HEK293 (cell line): Measurements from ENCODE around the gene TOMM40L.

Experiments
- CTCF ChIA-PET: fragments of 350-600 bp; formaldehyde crosslinking; extraction: SDS; loops from one replicate; lab custom pipeline; 2021; ENCODE audit warnings: antibody characterized with exemption; lab: Yijun Ruan, JAX
- POLR2A ChIA-PET: fragments of 300-600 bp; formaldehyde crosslinking; extraction: SDS; loops from one replicate; lab custom pipeline; 2020; ENCODE audit warnings: antibody characterized with exemption, inconsistent platforms; lab: Yijun Ruan, JAX
- H3K27ac ChIP-seq: fragments of 200-500 bp; sonication (Bioruptor generic); 2 replicates; pipeline ENCODE4 v1.5.1; 2014; ENCODE audit warnings: low read depth, low read length, control low read depth, inconsistent platforms; ENCODE audit errors: extremely low read depth
- H3K36me3 ChIP-seq, 2 experiments: fragments of 200-500 bp in 1 of 2; sonication (Bioruptor generic) in 1 of 2; 1 replicate in 1 of 2; 2 replicates in 1 of 2; pipeline ENCODE4 v1.5.1; 2014 to 2017; ENCODE audit warnings: inconsistent platforms in 2 of 2, low read length in 2 of 2; ENCODE audit not compliant: control insufficient read depth in 2 of 2, insufficient read depth in 1 of 2
- H3K4me1 ChIP-seq: fragments of 200-500 bp; sonication (Bioruptor generic); 2 replicates; pipeline ENCODE4 v1.5.1; 2014; ENCODE audit warnings: mild to moderate bottlenecking, low read length, inconsistent platforms; ENCODE audit not compliant: control insufficient read depth, insufficient read depth
- H3K4me3 ChIP-seq: 2 replicates; pipeline ENCODE4 v1.5.1; 2011; ENCODE audit warnings: low read depth, mild to moderate bottlenecking, control low read depth, low read length, moderate library complexity
- H3K9me3 ChIP-seq: fragments of 200-500 bp; sonication (Bioruptor generic); 2 replicates; pipeline ENCODE4 v1.5.1; 2014; ENCODE audit warnings: low read depth, low read length, inconsistent platforms; ENCODE audit not compliant: control insufficient read depth, insufficient read depth
- GLIS2 ChIP-seq: fragments of 450-650 bp; formaldehyde crosslinking; IDR thresholded peaks from 2 replicates; pipeline ENCODE4 v1.5.1; 2016; ENCODE audit warnings: missing biosample characterization, missing genetic modification characterization
- IKZF3 ChIP-seq: fragments of 450-650 bp; IDR thresholded peaks from 2 replicates; pipeline ENCODE4 v1.5.0; 2018; ENCODE audit warnings: missing biosample characterization, mild to moderate bottlenecking, missing genetic modification characterization, moderate library complexity
- OVOL3 ChIP-seq: fragments of 450-650 bp; formaldehyde crosslinking; IDR thresholded peaks from 2 replicates; pipeline ENCODE4 v1.5.1; 2016; ENCODE audit warnings: missing biosample characterization, missing genetic modification characterization
- SCRT2 ChIP-seq: fragments of 450-650 bp; formaldehyde crosslinking; IDR thresholded peaks from 2 replicates; pipeline ENCODE4 v1.5.1; 2016; ENCODE audit warnings: missing biosample characterization, missing genetic modification characterization
- SETDB1 ChIP-seq: IDR thresholded peaks from one replicate; pipeline ENCODE4 v1.6.1; 2017; ENCODE audit warnings: mild to moderate bottlenecking, low read length, moderate library complexity, mixed read lengths; ENCODE audit not compliant: insufficient read length
- ZBTB17 ChIP-seq: fragments of 450-650 bp; formaldehyde crosslinking; IDR thresholded peaks from 2 replicates; pipeline ENCODE4 v1.5.1; 2016; ENCODE audit warnings: missing biosample characterization, missing genetic modification characterization
- ZBTB20 ChIP-seq: fragments of 450-650 bp; formaldehyde crosslinking; IDR thresholded peaks from 2 replicates; pipeline ENCODE4 v1.5.1; 2016; ENCODE audit warnings: missing biosample characterization, missing genetic modification characterization
- ZBTB44 ChIP-seq: fragments of 450-650 bp; IDR thresholded peaks from 2 replicates; pipeline ENCODE4 v1.5.1; 2018; ENCODE audit warnings: missing biosample characterization, mild to moderate bottlenecking, missing genetic modification characterization
- ZFP69B ChIP-seq: fragments of 450-650 bp; formaldehyde crosslinking; IDR thresholded peaks from 2 replicates; pipeline ENCODE4 v1.5.1; 2016; ENCODE audit warnings: missing biosample characterization, missing genetic modification characterization
- ZNF132 ChIP-seq: fragments of 450-650 bp; formaldehyde crosslinking; IDR thresholded peaks from 2 replicates; pipeline ENCODE4 v1.5.1; 2017; ENCODE audit warnings: missing biosample characterization, missing genetic modification characterization, borderline replicate concordance
- ZNF19 ChIP-seq: fragments of 450-650 bp; formaldehyde crosslinking; IDR thresholded peaks from 2 replicates; pipeline ENCODE4; 2016; ENCODE audit warnings: missing biosample characterization, missing genetic modification characterization, low read depth
- ZNF221 ChIP-seq: fragments of 450-650 bp; formaldehyde crosslinking; IDR thresholded peaks from 2 replicates; pipeline ENCODE4 v1.5.1; 2017; ENCODE audit warnings: missing biosample characterization, missing genetic modification characterization, borderline replicate concordance
- ZNF23 ChIP-seq: fragments of 450-650 bp; formaldehyde crosslinking; IDR thresholded peaks from 2 replicates; pipeline ENCODE4 v1.5.1; 2016; ENCODE audit warnings: missing biosample characterization, missing genetic modification characterization, borderline replicate concordance
- ZNF239 ChIP-seq: fragments of 450-650 bp; formaldehyde crosslinking; IDR thresholded peaks from 2 replicates; pipeline ENCODE4 v1.5.1; 2016; ENCODE audit warnings: missing biosample characterization, missing genetic modification characterization
- ZNF341 ChIP-seq: fragments of 450-650 bp; formaldehyde crosslinking; IDR thresholded peaks from 2 replicates; pipeline ENCODE4; 2016; ENCODE audit warnings: low read depth, missing biosample characterization, missing genetic modification characterization
- ZNF366 ChIP-seq: fragments of 450-650 bp; formaldehyde crosslinking; conservative IDR thresholded peaks from 2 replicates; pipeline ENCODE4 v1.5.1; 2016; ENCODE audit warnings: missing biosample characterization, missing genetic modification characterization
- ZNF514 ChIP-seq: fragments of 450-650 bp; formaldehyde crosslinking; IDR thresholded peaks from 2 replicates; pipeline ENCODE4 v1.5.1; 2016; ENCODE audit warnings: missing biosample characterization, missing genetic modification characterization
- ZNF548 ChIP-seq: fragments of 450-650 bp; formaldehyde crosslinking; IDR thresholded peaks from 2 replicates; pipeline ENCODE4 v1.5.1; 2016; ENCODE audit warnings: missing biosample characterization, missing genetic modification characterization
- ZNF660 ChIP-seq: fragments of 450-650 bp; IDR thresholded peaks from 2 replicates; pipeline ENCODE4 v1.5.1; 2018; ENCODE audit warnings: missing biosample characterization, mild to moderate bottlenecking, missing genetic modification characterization
- ZNF76 ChIP-seq: fragments of 450-650 bp; formaldehyde crosslinking; IDR thresholded peaks from 2 replicates; pipeline ENCODE4; 2016; ENCODE audit warnings: low read depth, missing biosample characterization, missing genetic modification characterization, borderline replicate concordance
- TF ChIP-seq, protein P1 (sequence below): fragments of 450-650 bp; formaldehyde crosslinking; IDR thresholded peaks from 2 replicates; pipeline ENCODE4 v1.5.1; 2017; ENCODE audit warnings: missing biosample characterization, missing genetic modification characterization
- TF ChIP-seq, protein P2 (sequence below): fragments of 450-650 bp; formaldehyde crosslinking; IDR thresholded peaks from 2 replicates; pipeline ENCODE4; 2016; ENCODE audit warnings: missing biosample characterization, missing genetic modification characterization
- TF ChIP-seq, protein P3 (sequence below): fragments of 450-650 bp; formaldehyde crosslinking; IDR thresholded peaks from 2 replicates; pipeline ENCODE4 v1.5.1; 2016; ENCODE audit warnings: missing biosample characterization, missing genetic modification characterization
- TF ChIP-seq, protein P4 (sequence below): fragments of 450-650 bp; formaldehyde crosslinking; IDR thresholded peaks from 2 replicates; pipeline ENCODE4 v1.5.1; 2017; ENCODE audit warnings: missing biosample characterization, missing genetic modification characterization
- TF ChIP-seq, protein P5 (sequence below): fragments of 450-650 bp; formaldehyde crosslinking; IDR thresholded peaks from 2 replicates; pipeline ENCODE4 v1.5.1; 2016; ENCODE audit warnings: missing biosample characterization, missing genetic modification characterization

The TOMM40L gene

DNA sequence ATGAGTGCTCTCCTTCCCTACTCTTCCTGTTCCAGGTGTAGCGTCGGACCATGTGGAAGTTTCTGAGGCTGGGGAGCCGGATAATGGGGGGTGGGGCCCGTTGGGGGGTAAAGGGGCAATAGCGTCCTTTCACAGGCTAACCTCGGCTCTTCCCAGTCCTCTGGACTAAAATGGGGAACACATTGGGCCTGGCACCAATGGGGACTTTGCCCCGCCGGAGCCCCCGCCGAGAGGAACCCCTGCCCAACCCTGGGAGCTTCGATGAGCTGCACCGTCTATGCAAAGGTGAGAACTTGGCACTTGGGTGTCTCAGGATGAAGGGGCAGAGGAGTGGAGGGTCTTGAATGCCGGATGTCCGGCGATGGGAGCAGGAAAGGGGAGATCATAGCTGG, 456 bp downstream of the TOMM40L start (continued):
- TF ChIP-seq ZNF76 (peak; percentile 16; the same call in 1 of the 2 replicates), ZNF341 (tag by site-specific recombination) (peak; percentile 54; the same call in 1 of the 2 replicates), ZNF660 (tag by site-specific recombination) (no peak), ZNF548 (tag by site-specific recombination) (no peak), ZNF23 (tag by site-specific recombination) (no peak), ZFP69B (tag by site-specific recombination) (peak; percentile 4; the same call in 1 of the 2 replicates)
- TF ChIP-seq, protein P1, sequence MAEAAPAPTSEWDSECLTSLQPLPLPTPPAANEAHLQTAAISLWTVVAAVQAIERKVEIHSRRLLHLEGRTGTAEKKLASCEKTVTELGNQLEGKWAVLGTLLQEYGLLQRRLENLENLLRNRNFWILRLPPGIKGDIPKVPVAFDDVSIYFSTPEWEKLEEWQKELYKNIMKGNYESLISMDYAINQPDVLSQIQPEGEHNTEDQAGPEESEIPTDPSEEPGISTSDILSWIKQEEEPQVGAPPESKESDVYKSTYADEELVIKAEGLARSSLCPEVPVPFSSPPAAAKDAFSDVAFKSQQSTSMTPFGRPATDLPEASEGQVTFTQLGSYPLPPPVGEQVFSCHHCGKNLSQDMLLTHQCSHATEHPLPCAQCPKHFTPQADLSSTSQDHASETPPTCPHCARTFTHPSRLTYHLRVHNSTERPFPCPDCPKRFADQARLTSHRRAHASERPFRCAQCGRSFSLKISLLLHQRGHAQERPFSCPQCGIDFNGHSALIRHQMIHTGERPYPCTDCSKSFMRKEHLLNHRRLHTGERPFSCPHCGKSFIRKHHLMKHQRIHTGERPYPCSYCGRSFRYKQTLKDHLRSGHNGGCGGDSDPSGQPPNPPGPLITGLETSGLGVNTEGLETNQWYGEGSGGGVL = no peak

- H3K9me3 ChIP-seq = no peaks in the 10 kb centered on the region
- peaks cover 0 to 33% of the 10 kb centered on the region in 2 experiments; a peak in 1 of 3 replicates for H3K36me3 ChIP-seq
- peaks cover 4% of the 10 kb centered on the region; the same call in 1 of the 2 replicates for H3K4me1 ChIP-seq
- H3K4me3 ChIP-seq = peak overlapping the region; percentile 84
- POLR2A ChIA-PET = interaction anchor here (1.4 to 1.7 kb wide), 2 partner anchors 32 to 61 kb away, joined by 3 to 13 read pairs; partner anchors contain the start of genes PCP4L1 and PPOX
- CTCF ChIA-PET = interaction anchor here (0.7 to 9.7 kb wide), 34 partner anchors 8 to 591 kb away, joined by 3 to 146 read pairs (median 7); partner anchors contain the start of genes ADAMTS4, FCER1G, NDUFS2 and NR1I3
- H3K27ac ChIP-seq = peak overlapping the region; percentile 26; the same call in 1 of the 2 replicates
- no peak for TF ChIP-seq OVOL3
- no peak for TF ChIP-seq ZNF239 (tag by site-specific recombination)
- TF ChIP-seq GLIS2 = no peak
- peak; percentile 32; the same call in 1 of the 2 replicates for TF ChIP-seq ZBTB20 (tag by site-specific recombination)
- TF ChIP-seq ZBTB44 (tag by site-specific recombination) = no peak
- no peak for TF ChIP-seq ZNF221 (tag by site-specific recombination)
- TF ChIP-seq SCRT2 = peak; percentile 66
- no peak for TF ChIP-seq ZBTB17 (tag by site-specific recombination)
- peak; percentile 69 for TF ChIP-seq ZNF366
- TF ChIP-seq, protein P2, sequence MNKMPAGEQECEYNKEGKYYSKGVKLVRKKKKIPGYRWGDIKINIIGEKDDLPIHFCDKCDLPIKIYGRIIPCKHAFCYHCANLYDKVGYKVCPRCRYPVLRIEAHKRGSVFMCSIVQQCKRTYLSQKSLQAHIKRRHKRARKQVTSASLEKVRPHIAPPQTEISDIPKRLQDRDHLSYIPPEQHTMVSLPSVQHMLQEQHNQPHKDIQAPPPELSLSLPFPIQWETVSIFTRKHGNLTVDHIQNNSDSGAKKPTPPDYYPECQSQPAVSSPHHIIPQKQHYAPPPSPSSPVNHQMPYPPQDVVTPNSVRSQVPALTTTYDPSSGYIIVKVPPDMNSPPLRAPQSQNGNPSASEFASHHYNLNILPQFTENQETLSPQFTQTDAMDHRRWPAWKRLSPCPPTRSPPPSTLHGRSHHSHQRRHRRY (tag by site-specific recombination) = no peak
- TF ChIP-seq ZNF19 (tag by site-specific recombination) = no peak
- no peak for TF ChIP-seq SETDB1
- peak; percentile 54 for TF ChIP-seq IKZF3 (tag by site-specific recombination)
- no peak for TF ChIP-seq ZNF132 (tag by site-specific recombination)
- TF ChIP-seq, protein P3, sequence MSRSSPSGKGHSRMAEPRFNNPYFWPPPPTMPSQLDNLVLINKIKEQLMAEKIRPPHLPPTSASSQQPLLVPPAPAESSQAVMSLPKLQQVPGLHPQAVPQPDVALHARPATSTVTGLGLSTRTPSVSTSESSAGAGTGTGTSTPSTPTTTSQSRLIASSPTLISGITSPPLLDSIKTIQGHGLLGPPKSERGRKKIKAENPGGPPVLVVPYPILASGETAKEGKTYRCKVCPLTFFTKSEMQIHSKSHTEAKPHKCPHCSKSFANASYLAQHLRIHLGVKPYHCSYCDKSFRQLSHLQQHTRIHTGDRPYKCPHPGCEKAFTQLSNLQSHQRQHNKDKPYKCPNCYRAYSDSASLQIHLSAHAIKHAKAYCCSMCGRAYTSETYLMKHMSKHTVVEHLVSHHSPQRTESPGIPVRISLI (tag by site-specific recombination) = no peak
- TF ChIP-seq ZNF514 (tag by site-specific recombination) = no peak
- TF ChIP-seq, protein P4, sequence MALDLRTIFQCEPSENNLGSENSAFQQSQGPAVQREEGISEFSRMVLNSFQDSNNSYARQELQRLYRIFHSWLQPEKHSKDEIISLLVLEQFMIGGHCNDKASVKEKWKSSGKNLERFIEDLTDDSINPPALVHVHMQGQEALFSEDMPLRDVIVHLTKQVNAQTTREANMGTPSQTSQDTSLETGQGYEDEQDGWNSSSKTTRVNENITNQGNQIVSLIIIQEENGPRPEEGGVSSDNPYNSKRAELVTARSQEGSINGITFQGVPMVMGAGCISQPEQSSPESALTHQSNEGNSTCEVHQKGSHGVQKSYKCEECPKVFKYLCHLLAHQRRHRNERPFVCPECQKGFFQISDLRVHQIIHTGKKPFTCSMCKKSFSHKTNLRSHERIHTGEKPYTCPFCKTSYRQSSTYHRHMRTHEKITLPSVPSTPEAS = no peak
- TF ChIP-seq, protein P5, sequence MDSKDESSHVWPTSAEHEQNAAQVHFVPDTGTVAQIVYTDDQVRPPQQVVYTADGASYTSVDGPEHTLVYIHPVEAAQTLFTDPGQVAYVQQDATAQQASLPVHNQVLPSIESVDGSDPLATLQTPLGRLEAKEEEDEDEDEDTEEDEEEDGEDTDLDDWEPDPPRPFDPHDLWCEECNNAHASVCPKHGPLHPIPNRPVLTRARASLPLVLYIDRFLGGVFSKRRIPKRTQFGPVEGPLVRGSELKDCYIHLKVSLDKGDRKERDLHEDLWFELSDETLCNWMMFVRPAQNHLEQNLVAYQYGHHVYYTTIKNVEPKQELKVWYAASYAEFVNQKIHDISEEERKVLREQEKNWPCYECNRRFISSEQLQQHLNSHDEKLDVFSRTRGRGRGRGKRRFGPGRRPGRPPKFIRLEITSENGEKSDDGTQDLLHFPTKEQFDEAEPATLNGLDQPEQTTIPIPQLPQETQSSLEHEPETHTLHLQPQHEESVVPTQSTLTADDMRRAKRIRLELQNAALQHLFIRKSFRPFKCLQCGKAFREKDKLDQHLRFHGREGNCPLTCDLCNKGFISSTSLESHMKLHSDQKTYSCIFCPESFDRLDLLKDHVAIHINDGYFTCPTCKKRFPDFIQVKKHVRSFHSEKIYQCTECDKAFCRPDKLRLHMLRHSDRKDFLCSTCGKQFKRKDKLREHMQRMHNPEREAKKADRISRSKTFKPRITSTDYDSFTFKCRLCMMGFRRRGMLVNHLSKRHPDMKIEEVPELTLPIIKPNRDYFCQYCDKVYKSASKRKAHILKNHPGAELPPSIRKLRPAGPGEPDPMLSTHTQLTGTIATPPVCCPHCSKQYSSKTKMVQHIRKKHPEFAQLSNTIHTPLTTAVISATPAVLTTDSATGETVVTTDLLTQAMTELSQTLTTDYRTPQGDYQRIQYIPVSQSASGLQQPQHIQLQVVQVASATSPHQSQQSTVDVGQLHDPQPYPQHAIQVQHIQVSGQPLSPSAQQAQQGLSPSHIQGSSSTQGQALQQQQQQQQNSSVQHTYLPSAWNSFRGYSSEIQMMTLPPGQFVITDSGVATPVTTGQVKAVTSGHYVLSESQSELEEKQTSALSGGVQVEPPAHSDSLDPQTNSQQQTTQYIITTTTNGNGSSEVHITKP = peak; percentile 85
Observed at GRCh38 chr1:161226759-161227158, 899 bp downstream of the TOMM40L start.
